H1 (cell line): ENCODE measurements around the gene CBR4. TPM values are rescaled to one million over a fixed set of nuclear protein-coding genes. Genes with fewer than 3 reads are reported as not detected.

Experiments used
- ASH2L ChIP-seq: fragments of 200-600, 300-600 bp; sonication (generic); IDR thresholded peaks from one replicate; pipeline ENCODE4 v1.7.1; 2017; ENCODE audit warnings: low read length
- BRCA1 ChIP-seq: IDR thresholded peaks from 2 replicates; pipeline ENCODE4 v1.6.1; 2012; ENCODE audit warnings: low read depth, low read length, improper control_type of control experiment
- CBX8 ChIP-seq: fragments of 300-800, 300-1000 bp; sonication (generic); IDR thresholded peaks from 2 replicates; pipeline ENCODE4 v1.7.1; 2016; ENCODE audit warnings: low read depth, low read length, borderline replicate concordance
- CHD7 ChIP-seq: fragments of 300-600 bp; sonication (generic); IDR thresholded peaks from 2 replicates; pipeline ENCODE4 v1.7.1; 2012; ENCODE audit warnings: low read length, moderate library complexity, mild to moderate bottlenecking, inconsistent platforms; ENCODE audit not compliant: insufficient replicate concordance
- RXRA ChIP-seq: IDR thresholded peaks from 2 replicates; pipeline ENCODE4 v1.6.1; 2011; ENCODE audit warnings: low read depth, mild to moderate bottlenecking, low read length, moderate library complexity; ENCODE audit not compliant: insufficient read depth
- SP1 ChIP-seq: IDR thresholded peaks from 2 replicates; pipeline ENCODE4 v1.6.1; 2011; ENCODE audit warnings: low read depth, low read length
- polyA plus RNA-seq, 7 experiments: library from polyadenylated mRNA; depleted of rRNA in 3 of 7; stranded (reverse) in 5 of 7; unstranded in 2 of 7; fragments of >200 nt in 5 of 7; fragments of 200-250 nt in 2 of 7; gene quantifications; 1 replicate in 5 of 7; 2 replicates in 1 of 7; 4 replicates in 1 of 7; pipeline versions ENCODE4 v1.2.1 to v1.2.3, GENCODE V29; 2011 to 2013; ENCODE audit warnings: missing spikeins in 2 of 7, mixed read lengths in 2 of 7
- total RNA-seq: library from RNA; stranded (reverse); fragmentation: NEBNext Ultra II Directional; extraction: Animal tissue kit (Norgen Biotek cat#: 25700); gene quantifications from 2 replicates; pipeline ENCODE4 v1.2.1, GENCODE V29; 2021

Gene CBR4
- total and polyA plus RNA-seq, 2 of the 8 experiments (the other 6 are each of a cell fraction or from before 2014, with no cell fraction given) = 8.6 to 29.5 TPM

GRCh38 chr4:169033660-169034059 is 23.6 kb upstream of the CBR4 start (continued):
- TF ChIP-seq CBX8 = no peak
- TF ChIP-seq RXRA = no peak
- TF ChIP-seq CHD7 = no peak
- no peak for TF ChIP-seq BRCA1
- TF ChIP-seq SP1 = no peak
- no peak for TF ChIP-seq ASH2L
